Caco-2 (cell line): Measurements from ENCODE around the gene PGBD5. TPM values are rescaled to one million over a fixed set of nuclear protein-coding genes. Genes with fewer than 3 reads are reported as not detected.

Source experiments
- BruUV-seq: library from RNA; stranded (reverse); fragments of 400-500 nt; replicated peaks from 2 replicates; lab custom pipeline; 2021; lab: Mats Ljungman, UMichigan
- CTCF ChIA-PET: fragments of 300-600 bp; sonication (Branson Sonifier 250); formaldehyde crosslinking; loops from one replicate; lab custom pipeline; 2022; ENCODE audit warnings: antibody characterized with exemption; lab: Charles Lee
- POLR2A ChIA-PET: fragments of 300-600 bp; sonication (Branson Sonifier 250); formaldehyde crosslinking; loops from one replicate; lab custom pipeline; 2022; ENCODE audit warnings: antibody characterized with exemption; lab: Charles Lee
- DNase-seq, 2 experiments: peaks; one replicate each; pipeline versions ENCODE4 v3.0.0 to v3.0.0-alpha.2; 2020 to 2022
- H3K27me3 ChIP-seq: replicated peaks from 2 replicates; pipeline ENCODE4 v1.6.0; 2011; ENCODE audit warnings: low read length; ENCODE audit not compliant: control insufficient read depth, insufficient read depth
- H3K36me3 ChIP-seq: 2 replicates; pipeline ENCODE4 v1.5.1; 2011; ENCODE audit warnings: low read length; ENCODE audit not compliant: control insufficient read depth, insufficient read depth
- H3K4me1 ChIP-seq: fragments of 250-450 bp; sonication (Bioruptor Pico); 2 replicates; pipeline ENCODE4 v1.5.1; 2020; ENCODE audit warnings: mild to moderate bottlenecking
- H3K4me3 ChIP-seq: 2 replicates; pipeline ENCODE4 v1.5.1; 2011; ENCODE audit warnings: low read depth, mild to moderate bottlenecking, control low read depth, low read length
- H3K9me3 ChIP-seq: fragments of 250-450 bp; sonication (Bioruptor Pico); 2 replicates; pipeline ENCODE4 v1.5.1; 2020; ENCODE audit warnings: mild to moderate bottlenecking, moderate library complexity
- H3K27ac Mint-ChIP-seq: one replicate; pipeline ENCODE4 v1.8.0; 2022; ENCODE audit warnings: mixed read lengths; ENCODE audit not compliant: unreplicated experiment
- H3K27me3 Mint-ChIP-seq: one replicate; pipeline ENCODE4 v1.8.0; 2022; ENCODE audit warnings: mixed read lengths; ENCODE audit not compliant: insufficient read depth, unreplicated experiment
- H3K36me3 Mint-ChIP-seq: one replicate; pipeline ENCODE4 v1.8.0; 2022; ENCODE audit warnings: mild to moderate bottlenecking, mixed read lengths; ENCODE audit not compliant: insufficient read depth, unreplicated experiment
- H3K4me1 Mint-ChIP-seq: one replicate; pipeline ENCODE4 v1.8.0; 2022; ENCODE audit warnings: low read depth, mixed read lengths; ENCODE audit not compliant: unreplicated experiment
- H3K4me3 Mint-ChIP-seq: one replicate; pipeline ENCODE4 v1.8.0; 2022; ENCODE audit warnings: mild to moderate bottlenecking, moderate library complexity, mixed read lengths; ENCODE audit not compliant: unreplicated experiment
- H3K9me3 Mint-ChIP-seq: one replicate; pipeline ENCODE4 v1.8.0; 2022; ENCODE audit warnings: mixed read lengths; ENCODE audit not compliant: unreplicated experiment
- intact Hi-C: fragments of 100-400 bp; cut with micrococcal nuclease; formaldehyde crosslinking; loops from one replicate; pipeline ENCODE4 v1.10.0; 2022; ENCODE audit not compliant: unreplicated experiment
- total RNA-seq: library from RNA; stranded (reverse); gene quantifications from 2 replicates; pipeline ENCODE4 v1.2.3, GENCODE V29; 2022
- TF ChIP-seq, protein P1 (sequence below), 2 experiments: fragments of 200-600 bp in 1 of 2; IDR thresholded peaks; 1 replicate in 1 of 2; 2 replicates in 1 of 2; pipeline versions ENCODE4 v1.5.1 to v1.8.0; 2011 to 2022; ENCODE audit warnings: antibody characterized with exemption in 1 of 2, control low read depth in 1 of 2, inconsistent platforms in 1 of 2, low read depth in 1 of 2, low read length in 1 of 2, mild to moderate bottlenecking in 1 of 2, moderate library complexity in 1 of 2; ENCODE audit not compliant: insufficient read depth in 1 of 2, severe bottlenecking in 1 of 2, unreplicated experiment in 1 of 2

PGBD5 gene
- total RNA-seq, 1 experiment from 2014 or later = 2.4 TPM

DNA sequence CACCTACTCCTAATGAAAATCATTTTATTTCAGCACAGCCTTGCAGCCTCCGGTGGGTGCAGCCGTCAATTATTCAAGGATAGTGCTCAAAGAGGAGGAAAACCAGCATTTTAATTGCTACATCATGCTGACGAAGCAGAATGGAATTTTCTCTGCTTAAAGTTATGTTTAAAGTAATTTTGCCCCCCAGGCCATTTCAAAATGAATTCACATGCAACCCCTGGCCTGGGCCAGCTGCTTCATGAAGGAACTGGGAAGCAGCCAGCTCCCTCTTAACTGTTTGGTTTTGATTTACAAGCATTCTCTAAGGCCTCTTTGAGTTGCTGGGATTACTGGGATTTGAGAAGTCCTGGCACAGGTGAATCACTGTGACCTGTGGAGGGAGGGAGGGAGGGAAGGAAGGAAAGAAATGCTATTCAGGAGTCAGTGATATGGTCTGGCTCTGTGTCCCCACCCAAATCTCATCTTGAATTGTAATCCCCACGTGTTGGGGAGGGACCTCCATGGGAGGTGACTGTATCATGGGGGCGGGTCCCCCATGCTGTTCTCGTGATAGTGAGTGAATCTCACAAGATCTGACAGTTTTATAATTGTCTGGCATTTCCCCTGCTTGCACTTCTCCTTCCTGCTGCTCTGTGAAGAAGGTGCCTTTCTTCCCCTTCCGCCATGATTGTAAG, 66.0 kb downstream of the PGBD5 start:
- H3K27me3 ChIP-seq = no peaks in the 10 kb centered on the region
- TF ChIP-seq, protein P1, sequence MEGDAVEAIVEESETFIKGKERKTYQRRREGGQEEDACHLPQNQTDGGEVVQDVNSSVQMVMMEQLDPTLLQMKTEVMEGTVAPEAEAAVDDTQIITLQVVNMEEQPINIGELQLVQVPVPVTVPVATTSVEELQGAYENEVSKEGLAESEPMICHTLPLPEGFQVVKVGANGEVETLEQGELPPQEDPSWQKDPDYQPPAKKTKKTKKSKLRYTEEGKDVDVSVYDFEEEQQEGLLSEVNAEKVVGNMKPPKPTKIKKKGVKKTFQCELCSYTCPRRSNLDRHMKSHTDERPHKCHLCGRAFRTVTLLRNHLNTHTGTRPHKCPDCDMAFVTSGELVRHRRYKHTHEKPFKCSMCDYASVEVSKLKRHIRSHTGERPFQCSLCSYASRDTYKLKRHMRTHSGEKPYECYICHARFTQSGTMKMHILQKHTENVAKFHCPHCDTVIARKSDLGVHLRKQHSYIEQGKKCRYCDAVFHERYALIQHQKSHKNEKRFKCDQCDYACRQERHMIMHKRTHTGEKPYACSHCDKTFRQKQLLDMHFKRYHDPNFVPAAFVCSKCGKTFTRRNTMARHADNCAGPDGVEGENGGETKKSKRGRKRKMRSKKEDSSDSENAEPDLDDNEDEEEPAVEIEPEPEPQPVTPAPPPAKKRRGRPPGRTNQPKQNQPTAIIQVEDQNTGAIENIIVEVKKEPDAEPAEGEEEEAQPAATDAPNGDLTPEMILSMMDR (IDR thresholded peaks at IDR 0.05; ENCODE audit: insufficient read depth in 1 of 2, low read depth in 1 of 2, low read length in 1 of 2, severe bottlenecking in 1 of 2, unreplicated experiment in 1 of 2) = no peak
- Mint-ChIP-seq H3K27me3 (no peaks in the 10 kb centered on the region), H3K27ac (no peak overlapping the region), H3K4me1 (no peaks in the 10 kb centered on the region), H3K9me3 (no peaks in the 10 kb centered on the region), H3K36me3 (peaks cover 5% of the 10 kb centered on the region), H3K4me3 (no peak overlapping the region)
- DNase-seq = no peak
- POLR2A ChIA-PET = no interaction called here
- H3K9me3 ChIP-seq = no peaks in the 10 kb centered on the region
- CTCF ChIA-PET = no interaction called here
- H3K4me1 ChIP-seq = no peaks in the 10 kb centered on the region
- no peak overlapping the region for H3K4me3 ChIP-seq
- BruUV-seq = no TSS peak
- intact Hi-C loops = no loop called here
- no peaks in the 10 kb centered on the region for H3K36me3 ChIP-seq

DNA sequence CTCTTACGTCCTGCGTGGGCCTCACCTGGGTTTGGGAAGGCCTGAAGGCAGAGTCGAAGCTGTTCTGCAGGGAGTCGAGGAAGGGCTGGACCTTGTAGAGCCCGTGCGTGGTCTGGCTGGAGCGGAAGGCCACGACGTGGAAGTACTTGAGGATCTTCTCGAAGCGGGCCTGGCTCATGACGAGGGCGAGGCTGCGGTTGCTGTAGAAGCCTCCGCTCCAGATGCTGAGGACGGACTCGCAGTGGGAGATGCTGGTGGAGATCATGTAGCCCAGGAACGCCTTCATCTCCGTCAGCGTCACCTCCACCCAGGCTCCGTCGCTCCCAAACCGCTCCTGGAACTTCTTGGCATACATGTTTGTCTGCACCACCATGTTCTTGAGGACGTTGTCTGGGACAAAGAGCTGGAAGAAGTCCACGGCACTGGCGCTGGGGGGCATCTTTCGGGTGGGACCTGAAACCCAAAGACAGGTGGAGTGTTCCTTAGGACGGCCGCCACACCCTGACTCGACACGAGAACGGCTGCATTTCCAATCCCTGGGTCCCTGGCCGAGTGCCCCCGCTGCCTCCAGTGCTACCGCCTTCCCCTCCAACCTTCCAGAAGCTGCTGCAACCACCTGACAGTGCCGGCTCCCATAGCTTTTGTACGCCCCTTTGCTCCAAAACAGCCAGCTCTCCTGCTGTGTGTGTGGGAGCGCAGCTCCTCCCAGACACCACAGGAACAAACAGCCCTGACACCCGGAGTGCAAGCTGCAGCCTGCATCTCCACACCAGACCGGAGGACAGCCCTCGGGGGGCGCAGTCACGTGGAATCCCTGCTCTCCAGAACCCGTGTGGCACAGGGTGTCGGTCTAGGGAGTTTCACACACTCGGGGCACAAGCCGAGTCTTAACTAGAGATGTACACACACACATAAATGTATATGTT, 69.0 kb downstream of the PGBD5 start:
- Mint-ChIP-seq H3K9me3 (no peaks in the 10 kb centered on the region), H3K27ac (no peak overlapping the region), H3K36me3 (peaks cover 5% of the 10 kb centered on the region), H3K4me3 (no peak overlapping the region), H3K4me1 (no peaks in the 10 kb centered on the region), H3K27me3 (no peaks in the 10 kb centered on the region)
- POLR2A ChIA-PET = interaction anchor here (0.6 kb wide), 1 partner anchor 15 kb away, joined by 3 read pairs; no protein-coding TSS in a partner anchor
- CTCF ChIA-PET = no interaction called here
- no peak for DNase-seq
- H3K4me3 ChIP-seq = no peak overlapping the region
- H3K9me3 ChIP-seq = no peaks in the 10 kb centered on the region
- no peaks in the 10 kb centered on the region for H3K36me3 ChIP-seq
- intact Hi-C loops = no loop called here
- H3K4me1 ChIP-seq = no peaks in the 10 kb centered on the region
- no peaks in the 10 kb centered on the region for H3K27me3 ChIP-seq
- no TSS peak for BruUV-seq
- TF ChIP-seq, protein P1 (IDR thresholded peaks at IDR 0.05; ENCODE audit: insufficient read depth in 1 of 2, low read depth in 1 of 2, low read length in 1 of 2, severe bottlenecking in 1 of 2, unreplicated experiment in 1 of 2) = no peak

DNA sequence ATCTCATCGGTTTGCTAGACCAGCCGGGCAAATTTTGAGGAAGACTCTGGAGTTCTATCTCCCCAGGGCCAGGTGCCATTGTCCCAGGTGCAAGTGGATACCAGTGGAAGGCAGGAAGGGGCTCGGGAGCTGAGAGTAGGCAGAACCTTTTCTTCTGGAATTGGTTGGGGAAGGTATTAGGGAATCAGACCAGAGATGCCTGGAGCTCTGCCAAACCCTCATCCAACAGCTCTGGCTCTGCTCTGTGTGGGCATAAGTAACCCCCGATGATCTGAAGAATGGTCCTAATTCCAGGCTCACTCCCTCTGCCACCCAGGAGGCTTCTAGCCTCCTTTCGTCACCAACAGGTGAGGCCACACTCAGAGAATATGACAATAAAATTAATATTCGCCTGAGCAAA, 69.9 kb downstream of the PGBD5 start:
- Mint-ChIP-seq H3K4me3 (no peak overlapping the region), H3K4me1 (no peaks in the 10 kb centered on the region), H3K27me3 (no peaks in the 10 kb centered on the region), H3K36me3 (peaks cover 5% of the 10 kb centered on the region), H3K27ac (no peak overlapping the region), H3K9me3 (no peaks in the 10 kb centered on the region)
- BruUV-seq = no TSS peak
- ChIA-PET POLR2A (no interaction called here), CTCF (no interaction called here)
- no peak for DNase-seq
- Histone ChIP-seq H3K27me3 (no peaks in the 10 kb centered on the region), H3K4me3 (no peak overlapping the region), H3K9me3 (no peaks in the 10 kb centered on the region), H3K36me3 (no peaks in the 10 kb centered on the region), H3K4me1 (no peaks in the 10 kb centered on the region)
- intact Hi-C loops = no loop called here
- TF ChIP-seq, protein P1 (IDR thresholded peaks at IDR 0.05; ENCODE audit: insufficient read depth in 1 of 2, low read depth in 1 of 2, low read length in 1 of 2, severe bottlenecking in 1 of 2, unreplicated experiment in 1 of 2) = no peak
